Adipocyte (in vitro differentiated cells): ENCODE data around the gene CSRNP3.

ENCODE experiments used
- DNase-seq: peaks from one replicate; pipeline ENCODE4 v3.0.0-alpha.2; 2015; ENCODE audit warnings: low read depth
- H3K27me3 ChIP-seq: replicated peaks from 2 replicates; pipeline ENCODE4 v1.7.0; 2013; ENCODE audit warnings: mild to moderate bottlenecking, low read length, moderate library complexity; ENCODE audit not compliant: control insufficient read depth, insufficient read depth
- H3K36me3 ChIP-seq: 2 replicates; pipeline ENCODE4 v1.7.0; 2013; ENCODE audit warnings: low read length, mild to moderate bottlenecking, moderate library complexity; ENCODE audit not compliant: control insufficient read depth, insufficient read depth, severe bottlenecking
- H3K4me1 ChIP-seq: 2 replicates; pipeline ENCODE4 v1.7.0; 2013; ENCODE audit warnings: mild to moderate bottlenecking, low read length, moderate library complexity; ENCODE audit not compliant: control insufficient read depth, insufficient read depth
- H3K4me3 ChIP-seq: 2 replicates; pipeline ENCODE4 v1.7.0; 2013; ENCODE audit warnings: mild to moderate bottlenecking, low read length, moderate library complexity
- H3K9ac ChIP-seq: 2 replicates; pipeline ENCODE4 v1.7.0; 2013; ENCODE audit warnings: mild to moderate bottlenecking, low read length, moderate library complexity
- H3K9me3 ChIP-seq: 2 replicates; pipeline ENCODE4 v1.7.0; 2013; ENCODE audit warnings: mild to moderate bottlenecking, low read length, moderate library complexity; ENCODE audit not compliant: control insufficient read depth

Gene CSRNP3

DNA sequence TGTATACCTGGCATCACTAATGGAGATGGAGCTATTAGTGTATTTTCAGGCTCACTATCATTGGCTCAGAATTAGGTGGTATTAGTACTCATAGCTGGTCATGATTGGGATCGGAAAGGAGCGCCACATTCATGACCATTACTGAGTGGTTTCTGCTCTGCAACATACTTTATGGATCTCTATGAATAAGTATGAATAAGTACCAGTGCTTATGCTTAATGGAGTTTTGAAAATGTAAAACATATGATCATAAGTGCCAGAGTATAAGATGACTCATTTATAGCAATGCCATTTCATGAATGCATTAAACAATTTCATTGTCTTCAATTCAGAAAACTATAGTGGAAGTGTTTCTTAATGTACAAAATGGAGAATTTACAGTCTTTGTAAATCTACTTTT is 167.9 kb downstream of the CSRNP3 start:
- no peaks in the 10 kb centered on the region for H3K27me3 ChIP-seq
- no peak overlapping the region for H3K4me3 ChIP-seq
- peak; percentile 26 for DNase-seq
- H3K9ac ChIP-seq: no peak overlapping the region
- no peaks in the 10 kb centered on the region for H3K9me3 ChIP-seq
- H3K4me1 ChIP-seq: no peaks in the 10 kb centered on the region
- H3K36me3 ChIP-seq: no peaks in the 10 kb centered on the region

DNA sequence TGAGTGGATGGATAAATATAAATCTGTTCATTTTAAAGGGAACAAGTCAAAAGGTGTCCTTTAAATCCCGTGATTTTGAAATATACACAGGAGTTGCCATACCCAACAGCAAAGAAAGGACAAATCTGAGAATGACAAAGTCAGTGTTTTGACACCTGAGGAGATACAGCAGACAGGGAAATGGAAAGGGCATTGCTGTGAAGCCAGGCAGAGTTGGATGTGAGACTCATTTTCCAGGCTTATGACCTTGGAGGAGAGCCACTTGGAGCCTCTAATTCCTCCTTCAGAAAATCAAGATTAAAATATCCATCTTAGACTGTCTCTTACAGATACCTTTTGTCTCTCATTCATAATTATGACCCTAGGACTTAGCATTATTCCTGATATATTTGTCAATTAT is 170.0 kb downstream of the CSRNP3 start:
- no peak overlapping the region for H3K9ac ChIP-seq
- H3K4me1 ChIP-seq: no peaks in the 10 kb centered on the region
- no peaks in the 10 kb centered on the region for H3K9me3 ChIP-seq
- no peak overlapping the region for H3K4me3 ChIP-seq
- H3K27me3 ChIP-seq: no peaks in the 10 kb centered on the region
- no peak for DNase-seq
- no peaks in the 10 kb centered on the region for H3K36me3 ChIP-seq

DNA sequence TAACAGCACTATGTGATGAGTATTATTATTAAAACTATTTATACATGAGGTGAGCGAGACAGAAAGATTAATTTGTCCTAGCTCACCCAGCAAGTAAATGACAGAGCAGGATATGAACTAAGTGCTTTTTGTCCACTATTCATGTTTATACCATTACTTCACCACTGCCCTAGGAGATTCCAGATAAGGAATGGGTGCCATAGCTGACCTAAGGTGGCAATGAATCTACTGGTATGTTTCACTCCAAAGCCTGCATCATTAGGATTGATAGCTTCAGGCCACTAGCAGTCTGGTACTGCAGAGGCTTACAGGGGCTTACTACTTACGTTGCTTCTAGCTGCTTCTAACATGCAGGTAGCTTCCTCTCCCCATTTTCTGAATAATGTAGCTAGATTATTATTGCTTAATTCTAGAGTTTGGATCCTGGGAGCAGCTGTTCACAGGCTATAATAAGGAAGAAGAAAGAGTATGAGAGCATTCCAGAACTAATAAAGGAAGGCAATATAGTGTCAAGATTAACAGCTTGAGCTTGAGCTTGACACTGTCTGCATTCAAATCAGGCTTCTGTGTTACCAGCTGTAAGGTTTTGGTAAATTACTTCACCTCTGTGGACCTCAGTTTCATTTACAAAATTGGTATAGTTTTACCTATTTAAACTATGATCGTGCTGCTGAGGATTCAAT is 170.9 kb downstream of the CSRNP3 start:
- DNase-seq: no peak
- H3K9me3 ChIP-seq: no peaks in the 10 kb centered on the region
- H3K4me1 ChIP-seq: no peaks in the 10 kb centered on the region
- H3K4me3 ChIP-seq: no peak overlapping the region
- H3K27me3 ChIP-seq: no peaks in the 10 kb centered on the region
- no peaks in the 10 kb centered on the region for H3K36me3 ChIP-seq
- H3K9ac ChIP-seq: no peak overlapping the region

DNA sequence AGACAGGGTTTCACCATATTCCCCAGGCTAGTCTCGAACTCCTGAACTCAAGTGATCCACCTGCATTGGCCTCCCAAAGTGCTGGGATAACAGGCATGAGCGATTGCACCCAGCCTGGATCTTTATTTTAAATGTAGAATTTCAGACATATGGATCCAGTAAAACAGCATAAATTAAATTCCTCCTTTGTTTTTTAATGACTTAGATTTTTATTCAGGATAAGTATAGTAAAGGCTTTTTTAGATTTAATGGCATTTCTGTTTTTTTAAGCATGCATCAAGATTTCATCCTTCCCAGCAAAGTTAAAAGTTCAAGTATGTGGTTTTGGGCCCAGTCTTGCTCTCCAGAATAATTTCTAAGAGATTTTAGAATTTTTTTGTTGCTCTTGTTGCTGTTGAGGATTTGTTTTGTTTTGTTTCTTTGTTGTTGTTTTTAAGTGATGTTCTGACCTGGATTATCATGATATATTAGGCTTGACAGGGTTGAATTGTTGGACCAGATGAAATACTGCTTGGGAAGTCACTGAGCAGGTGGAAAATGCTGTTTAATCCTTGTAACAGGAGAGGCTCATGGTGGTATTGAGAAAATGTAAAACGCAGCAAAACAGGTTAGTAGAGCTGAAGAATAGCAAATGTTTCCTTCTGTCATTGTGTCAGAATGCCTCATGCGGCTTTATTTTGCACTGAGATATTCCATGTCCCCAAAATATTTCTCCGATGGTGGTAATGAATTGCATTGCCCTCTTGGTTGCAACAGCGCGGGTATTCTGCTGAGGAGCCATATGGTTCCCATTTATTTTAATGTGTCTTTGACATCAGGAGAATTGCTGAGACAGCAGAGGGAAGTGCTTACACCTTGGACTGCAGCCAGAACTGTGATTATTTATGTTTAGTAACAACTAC is 176.7 kb downstream of the CSRNP3 start:
- no peaks in the 10 kb centered on the region for H3K36me3 ChIP-seq
- H3K27me3 ChIP-seq: no peaks in the 10 kb centered on the region
- peak; percentile 92 for DNase-seq
- H3K4me1 ChIP-seq: peaks cover 6% of the 10 kb centered on the region
- H3K4me3 ChIP-seq: no peak overlapping the region
- H3K9me3 ChIP-seq: no peaks in the 10 kb centered on the region
- no peak overlapping the region for H3K9ac ChIP-seq

DNA sequence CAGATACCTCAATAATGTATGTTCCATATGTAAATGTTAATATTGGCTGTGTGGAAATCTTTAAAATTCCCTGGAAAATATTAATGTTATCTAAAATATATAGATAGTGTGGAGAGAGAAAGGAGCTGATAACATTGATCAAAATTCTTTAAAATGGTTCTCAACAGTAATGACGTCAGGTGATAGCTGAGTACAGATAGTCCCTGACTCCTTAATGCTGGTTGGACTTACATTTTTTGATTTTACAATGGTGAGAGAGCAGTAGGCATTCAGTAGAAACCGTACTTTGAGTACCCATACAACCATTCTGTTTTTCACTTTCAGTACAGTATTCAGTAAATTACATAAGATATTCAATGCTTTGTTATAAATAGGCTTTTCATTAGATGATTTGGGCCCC is 177.9 kb downstream of the CSRNP3 start:
- no peak overlapping the region for H3K4me3 ChIP-seq
- no peaks in the 10 kb centered on the region for H3K36me3 ChIP-seq
- no peak for DNase-seq
- no peaks in the 10 kb centered on the region for H3K9me3 ChIP-seq
- H3K27me3 ChIP-seq: no peaks in the 10 kb centered on the region
- H3K4me1 ChIP-seq: peaks cover 6% of the 10 kb centered on the region
- H3K9ac ChIP-seq: no peak overlapping the region

DNA sequence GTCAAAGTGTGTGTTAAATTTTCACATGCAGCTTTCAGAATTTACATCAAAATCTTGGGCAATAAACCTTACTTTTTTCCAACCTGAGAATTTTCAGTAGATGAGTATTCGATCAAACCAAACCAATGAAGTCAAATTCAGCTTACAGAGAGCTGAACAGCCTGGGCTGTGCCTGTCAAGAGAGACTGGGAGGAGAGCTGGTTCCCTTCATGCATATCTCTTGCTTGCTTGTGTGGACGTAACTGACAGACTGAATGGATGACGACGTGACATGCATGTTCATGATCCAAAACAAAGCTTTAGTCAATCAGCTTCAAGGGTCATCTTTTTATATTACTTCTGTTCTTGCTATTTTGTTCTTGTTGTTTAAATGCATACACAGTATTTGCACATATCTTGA is 179.3 kb downstream of the CSRNP3 start:
- no peaks in the 10 kb centered on the region for H3K36me3 ChIP-seq
- no peak overlapping the region for H3K9ac ChIP-seq
- H3K9me3 ChIP-seq: no peaks in the 10 kb centered on the region

DNA sequence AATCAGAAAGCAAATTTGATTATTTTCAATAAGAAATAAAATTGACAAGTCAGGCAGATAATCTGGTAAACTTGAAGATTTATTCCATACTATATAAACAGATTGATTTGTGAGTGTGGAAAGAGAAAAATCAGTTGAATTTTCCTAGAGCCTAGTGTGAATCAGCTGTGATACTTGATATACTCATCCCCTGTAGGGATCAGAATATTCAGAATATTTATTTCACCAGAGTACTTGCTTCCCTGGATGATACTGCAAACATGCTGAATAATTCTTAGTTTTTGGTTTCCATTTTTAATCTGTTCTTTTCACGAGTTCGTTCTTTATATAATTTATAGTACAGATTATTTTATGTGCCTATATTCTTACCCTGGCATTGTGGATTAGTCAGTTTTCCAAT is 181.7 kb downstream of the CSRNP3 start:
- Histone ChIP-seq H3K27me3 (no peaks in the 10 kb centered on the region), H3K4me3 (no peak overlapping the region), H3K4me1 (peaks cover 4% of the 10 kb centered on the region), H3K9me3 (no peaks in the 10 kb centered on the region), H3K9ac (no peak overlapping the region), H3K36me3 (no peaks in the 10 kb centered on the region)
- no peak for DNase-seq

More for the DNA sequence above, 179.3 kb downstream of the CSRNP3 start:
- no peaks in the 10 kb centered on the region for H3K27me3 ChIP-seq
- peaks cover 6% of the 10 kb centered on the region for H3K4me1 ChIP-seq
- no peak for DNase-seq
- no peak overlapping the region for H3K4me3 ChIP-seq

DNA sequence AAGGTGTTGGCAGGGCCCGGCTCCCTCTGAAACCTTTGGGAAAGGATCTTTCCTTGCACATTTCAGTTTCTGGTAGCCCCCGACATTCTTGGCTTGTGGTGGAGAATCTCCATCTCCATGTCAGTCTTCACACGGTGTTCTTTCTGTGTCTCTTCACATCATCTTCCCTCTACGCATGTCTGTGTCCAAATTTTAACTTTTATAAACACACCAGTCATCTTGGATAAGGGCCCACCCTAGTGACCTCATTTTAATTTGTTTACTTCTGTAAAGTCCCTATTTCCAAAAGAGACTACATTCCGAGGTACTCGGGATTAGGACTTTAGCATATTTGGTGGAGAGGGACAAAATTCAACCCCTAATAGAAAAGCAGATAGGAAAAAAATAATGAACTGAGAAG is 186.2 kb downstream of the CSRNP3 start:
- no peaks in the 10 kb centered on the region for H3K27me3 ChIP-seq
- H3K9me3 ChIP-seq: no peaks in the 10 kb centered on the region
- no peaks in the 10 kb centered on the region for H3K36me3 ChIP-seq
- DNase-seq: no peak
- no peaks in the 10 kb centered on the region for H3K4me1 ChIP-seq
- H3K9ac ChIP-seq: no peak overlapping the region
- H3K4me3 ChIP-seq: no peak overlapping the region

DNA sequence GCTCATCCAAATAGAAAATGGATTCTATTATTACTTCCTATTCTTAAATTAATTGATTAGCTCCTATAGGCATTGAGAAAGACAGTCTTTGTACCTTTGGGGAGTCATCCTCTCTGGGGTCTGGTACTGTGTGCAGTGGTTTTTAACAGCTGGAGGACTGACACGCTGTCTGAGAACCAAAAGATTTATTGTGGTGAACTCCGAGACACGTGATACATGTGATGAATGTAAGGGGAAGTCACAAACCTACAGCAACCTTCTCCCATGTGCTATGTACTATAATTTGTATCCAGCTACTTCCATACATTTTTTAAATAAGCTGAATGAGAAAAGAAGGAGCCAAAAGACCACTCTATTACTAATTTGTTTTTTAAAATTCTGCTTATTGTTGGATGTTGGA is 190.9 kb downstream of the CSRNP3 start:
- Histone ChIP-seq H3K27me3 (no peaks in the 10 kb centered on the region), H3K9me3 (no peaks in the 10 kb centered on the region), H3K9ac (no peak overlapping the region), H3K4me3 (no peak overlapping the region), H3K4me1 (no peaks in the 10 kb centered on the region), H3K36me3 (no peaks in the 10 kb centered on the region)
- no peak for DNase-seq

DNA sequence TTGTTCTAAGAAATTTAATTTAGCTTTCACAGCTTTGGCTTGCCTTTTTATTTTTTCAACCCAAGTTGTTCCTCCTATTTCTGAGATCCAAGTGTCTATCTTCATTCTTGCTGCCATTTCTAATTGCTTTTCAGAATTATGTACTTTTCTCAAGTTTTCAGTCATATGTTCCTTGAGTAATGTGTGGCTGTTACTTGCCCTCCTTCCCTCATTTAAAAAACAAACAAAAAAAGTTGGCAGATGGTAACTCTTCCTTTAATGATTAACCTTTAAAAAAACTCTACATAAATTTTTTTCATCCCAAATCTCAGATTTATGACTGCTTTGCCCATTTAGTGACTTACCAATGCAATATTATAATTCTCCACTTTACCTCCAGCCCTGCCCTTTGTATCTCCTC is 193.2 kb downstream of the CSRNP3 start:
- Histone ChIP-seq H3K27me3 (no peaks in the 10 kb centered on the region), H3K9ac (no peak overlapping the region), H3K4me1 (no peaks in the 10 kb centered on the region), H3K4me3 (no peak overlapping the region), H3K36me3 (no peaks in the 10 kb centered on the region), H3K9me3 (no peaks in the 10 kb centered on the region)
- DNase-seq: no peak

DNA sequence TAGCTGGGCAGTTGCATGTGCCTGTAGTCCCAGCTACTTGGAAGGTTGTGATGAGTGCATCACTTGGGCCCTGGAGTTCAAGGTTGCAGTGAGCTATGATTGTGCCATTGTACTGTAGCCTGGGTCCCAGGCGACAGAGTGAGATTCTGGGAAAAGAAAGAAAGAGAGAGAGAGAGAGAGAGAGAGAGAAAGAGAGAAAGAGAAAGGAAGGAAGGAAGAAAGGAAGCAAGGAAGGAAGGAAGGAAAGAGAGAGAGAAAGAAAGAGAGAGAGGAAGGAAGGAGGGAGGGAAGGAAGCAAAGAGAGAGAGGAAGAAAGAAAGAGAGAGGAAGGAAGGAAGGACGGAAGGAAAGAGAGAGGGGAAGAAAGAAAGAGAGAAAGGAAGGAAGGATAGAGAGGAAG is 196.1 kb downstream of the CSRNP3 start:
- H3K4me1 ChIP-seq: no peaks in the 10 kb centered on the region
- H3K27me3 ChIP-seq: no peaks in the 10 kb centered on the region
- DNase-seq: no peak
- H3K9ac ChIP-seq: no peak overlapping the region
- H3K4me3 ChIP-seq: no peak overlapping the region
- H3K36me3 ChIP-seq: no peaks in the 10 kb centered on the region
- no peaks in the 10 kb centered on the region for H3K9me3 ChIP-seq
